Subcutaneous abdominal adipose tissue (tissue), 5 donors: ENCODE results near the gene SOWAHB.

Experiments
- H3K27ac ChIP-seq: one replicate; pipeline ENCODE4 v1.7.0; 2013; ENCODE audit warnings: low read depth, mild to moderate bottlenecking, inconsistent platforms, low read length, moderate library complexity
- H3K27me3 ChIP-seq, 5 donors: one replicate each; pipeline ENCODE4 v1.7.0; 2013; ENCODE audit warnings: low read length in 5 of 5, inconsistent platforms in 1 of 5; ENCODE audit not compliant: control insufficient read depth in 5 of 5, insufficient read depth in 4 of 5
- H3K36me3 ChIP-seq, 5 donors: one replicate each; pipeline ENCODE4 v1.7.0; 2013; ENCODE audit warnings: low read length in 5 of 5; ENCODE audit not compliant: control insufficient read depth in 5 of 5, insufficient read depth in 5 of 5
- H3K4me1 ChIP-seq, 5 donors: one replicate each; pipeline ENCODE4 v1.7.0; 2013; ENCODE audit warnings: low read length in 5 of 5, mild to moderate bottlenecking in 3 of 5, moderate library complexity in 1 of 5; ENCODE audit not compliant: control insufficient read depth in 5 of 5, insufficient read depth in 5 of 5
- H3K4me3 ChIP-seq, 5 donors: one replicate each; pipeline ENCODE4 v1.7.0; 2013; ENCODE audit warnings: low read length in 5 of 5, low read depth in 1 of 5
- H3K9ac ChIP-seq, 5 donors: one replicate each; pipeline ENCODE4 v1.7.0; 2013; ENCODE audit warnings: low read length in 5 of 5, mild to moderate bottlenecking in 4 of 5, moderate library complexity in 3 of 5
- H3K9me3 ChIP-seq, 5 donors: one replicate each; pipeline ENCODE4 v1.7.0; 2013; ENCODE audit warnings: low read length in 5 of 5; ENCODE audit not compliant: control insufficient read depth in 5 of 5
- donor health status: healthy.
- donor health status: healthy.
- donor health status: healthy.
- donor health status: healthy.
- donor health status: healthy.

SOWAHB gene

GRCh38 chr4:76857074-76857409, 40.9 kb downstream of the SOWAHB start:
- Histone ChIP-seq H3K27me3 (no peaks in the 10 kb centered on the region), H3K27ac (peak overlapping the region; percentile 4), H3K4me3 (no peak overlapping the region), H3K36me3 (no peaks in the 10 kb centered on the region), H3K9ac (no peak overlapping the region), H3K4me1 (peaks cover 0 to 17% (median 15%) of the 10 kb centered on the region in 5 donors), H3K9me3 (no peaks in the 10 kb centered on the region)

- Histone ChIP-seq H3K27me3 (no peaks in the 10 kb centered on the region), H3K4me3 (no peak overlapping the region), H3K27ac (peak overlapping the region; percentile 4), H3K4me1 (peaks cover 0 to 17% (median 15%) of the 10 kb centered on the region in 5 donors), H3K36me3 (no peaks in the 10 kb centered on the region), H3K9ac (no peak overlapping the region), H3K9me3 (no peaks in the 10 kb centered on the region)
Measured at GRCh38 chr4:76856243-76857073, 41.5 kb downstream of the SOWAHB start.

- H3K27ac ChIP-seq: no peak overlapping the region
Measured at GRCh38 chr4:76854858-76855257, 43.1 kb downstream of the SOWAHB start.

GRCh38 chr4:76851375-76851774, 46.6 kb downstream of the SOWAHB start:
- no peak overlapping the region for H3K27ac ChIP-seq
- H3K27me3 ChIP-seq: no peaks in the 10 kb centered on the region
- peaks cover 0 to 7% (median 6%) of the 10 kb centered on the region in 5 donors for H3K4me1 ChIP-seq
- H3K9ac ChIP-seq: no peak overlapping the region
- peaks cover 0 to 4% (median 0%) of the 10 kb centered on the region in 5 donors for H3K9me3 ChIP-seq
- no peaks in the 10 kb centered on the region for H3K36me3 ChIP-seq
- H3K4me3 ChIP-seq: no peak overlapping the region

More at GRCh38 chr4:76854858-76855257, 43.1 kb downstream of the SOWAHB start:
- Histone ChIP-seq H3K4me3 (no peak overlapping the region), H3K9ac (no peak overlapping the region), H3K9me3 (no peaks in the 10 kb centered on the region), H3K4me1 (peaks cover 0 to 17% (median 15%) of the 10 kb centered on the region in 5 donors), H3K27me3 (no peaks in the 10 kb centered on the region), H3K36me3 (no peaks in the 10 kb centered on the region)

GRCh38 chr4:76850010-76850441, 47.9 kb downstream of the SOWAHB start:
- Histone ChIP-seq H3K4me1 (no peaks in the 10 kb centered on the region), H3K36me3 (no peaks in the 10 kb centered on the region), H3K9me3 (peaks cover 0 to 4% (median 0%) of the 10 kb centered on the region in 5 donors), H3K27ac (no peak overlapping the region), H3K4me3 (no peak overlapping the region), H3K9ac (no peak overlapping the region), H3K27me3 (no peaks in the 10 kb centered on the region)
